K562 (cell line): Measurements from ENCODE around the gene ASNS.

Source experiments
- NFYB ChIP-seq: IDR thresholded peaks from 2 replicates; pipeline ENCODE4 v1.6.1; 2011; ENCODE audit warnings: mild to moderate bottlenecking, moderate library complexity; ENCODE audit not compliant: insufficient read length; ENCODE audit errors: extremely low read depth
- POLR2A ChIP-seq: fragments of 450-650 bp; conservative IDR thresholded peaks from 2 replicates; pipeline ENCODE4 v1.6.1; 2016
- POLR2AphosphoS5 ChIP-seq: IDR thresholded peaks from 2 replicates; pipeline ENCODE4 v1.6.1; 2011; ENCODE audit warnings: mild to moderate bottlenecking, low read depth, low read length, moderate library complexity; ENCODE audit not compliant: control insufficient read depth, insufficient read depth
- SAP30 ChIP-seq: fragments of 200-600 bp; sonication (generic); IDR thresholded peaks from 2 replicates; pipeline ENCODE4 v1.6.1; 2012; ENCODE audit warnings: borderline replicate concordance, low read depth, mild to moderate bottlenecking, moderate library complexity, low read length, control low read depth, inconsistent platforms; ENCODE audit not compliant: insufficient read depth, poor library complexity, severe bottlenecking

DNA sequence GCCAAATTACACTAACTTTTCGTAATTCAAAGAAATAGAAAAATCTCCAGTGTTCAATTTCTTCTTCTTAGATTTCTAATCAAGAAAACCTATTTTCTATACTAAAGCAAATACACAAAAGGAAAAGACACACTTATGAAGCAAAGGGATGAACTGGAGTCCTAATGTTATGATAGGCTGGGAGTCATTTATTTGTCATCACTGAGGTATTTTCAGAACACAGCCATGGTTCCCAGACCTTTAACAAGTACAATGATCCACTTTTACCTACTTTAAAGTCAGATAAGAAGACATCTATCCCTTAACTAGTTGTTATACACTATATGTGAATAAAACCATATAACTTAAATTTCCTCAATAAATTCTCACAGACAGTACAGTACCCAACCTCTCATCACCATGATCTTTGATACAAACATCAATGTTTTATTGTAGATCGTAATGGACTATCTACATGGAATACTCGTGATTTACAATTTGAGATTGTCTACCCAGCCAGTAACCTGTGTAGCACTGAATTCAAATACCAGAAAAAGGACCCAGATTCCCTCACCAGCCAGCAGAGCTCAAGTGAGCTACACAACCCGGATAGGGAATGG lies 12.5 kb downstream of the ASNS start:
- TF ChIP-seq NFYB (no peak), SAP30 (no peak), POLR2AphosphoS5 (no peak), POLR2A (no peak)
